GM12878 (cell line): Measurements from ENCODE around the gene RAB35.

Source experiments
- CTCF ChIP-seq, 3 experiments: IDR thresholded peaks in 2 of 3; conservative IDR thresholded peaks in 1 of 3; 2 replicates each; pipeline ENCODE4 v1.5.1; 2011; ENCODE audit warnings: low read depth in 3 of 3, low read length in 3 of 3, mild to moderate bottlenecking in 3 of 3, control low read depth in 2 of 3, moderate library complexity in 2 of 3, inconsistent platforms in 1 of 3, mixed read lengths in 1 of 3; ENCODE audit not compliant: control insufficient read depth in 2 of 3, insufficient read depth in 1 of 3; ENCODE audit errors: extremely low read depth in 1 of 3
- HDAC2 ChIP-seq: fragments of 200-600 bp; sonication (generic); IDR thresholded peaks from 2 replicates; pipeline ENCODE4 v1.6.1; 2017
- HSF1 ChIP-seq: fragments of 150-350 bp; IDR thresholded peaks from 2 replicates; pipeline ENCODE4 v1.6.1; 2014; ENCODE audit warnings: mild to moderate bottlenecking, low read depth, low read length
- KDM1A ChIP-seq: fragments of 200-600 bp; sonication (generic); IDR thresholded peaks from 2 replicates; pipeline ENCODE4 v1.6.1; 2016; ENCODE audit warnings: borderline replicate concordance
- POLR2A ChIP-seq: IDR thresholded peaks from 2 replicates; pipeline ENCODE4 v1.6.1; 2011; ENCODE audit warnings: low read depth, mild to moderate bottlenecking, low read length
- SPI1 ChIP-seq: IDR thresholded peaks from 2 replicates; pipeline ENCODE4 v1.6.1; 2011; ENCODE audit warnings: low read depth, mild to moderate bottlenecking, low read length, moderate library complexity, borderline replicate concordance; ENCODE audit not compliant: insufficient read depth

GRCh38 chr12:120078868-120079267, 37.7 kb downstream of the RAB35 start:
- TF ChIP-seq HSF1 (no peak), HDAC2 (no peak), SPI1 (no peak), CTCF (IDR thresholded peaks at IDR 0.05 in 2 of 3, conservative IDR thresholded peaks at IDR 0.05 in 1 of 3; ENCODE audit: control insufficient read depth in 2 of 3, extremely low read depth in 1 of 3, insufficient read depth in 1 of 3, low read depth in 3 of 3, low read length in 3 of 3) (no peak), POLR2A (no peak), KDM1A (no peak)
